SK-N-SH (cell line): ENCODE measurements around the gene STYXL1. TPM values are rescaled to one million over a fixed set of nuclear protein-coding genes. Genes with fewer than 3 reads are reported as not detected.
"Not testable (repeated sequence)": the region's sequence is repeated elsewhere in the genome, so short reads cannot be mapped to it uniquely, and the experiment has no call there.

ENCODE experiments used
- CTCF ChIA-PET: fragments of 300-600, 350-600 bp; formaldehyde crosslinking; extraction: SDS; loops from one replicate; lab custom pipeline; 2021; lab: Yijun Ruan, JAX
- POLR2A ChIA-PET: fragments of 350-600 bp; sonication (Branson Sonifier 250); formaldehyde crosslinking; extraction: SDS; loops from one replicate; lab custom pipeline; 2020; ENCODE audit warnings: antibody characterized with exemption, inconsistent platforms; lab: Yijun Ruan, JAX
- DNase-seq: peaks from one replicate; pipeline ENCODE4 v3.0.0; 2012
- H2AFZ ChIP-seq: fragments of 200-600 bp; sonication (generic); 2 replicates; pipeline ENCODE4 v1.8.1; 2016; ENCODE audit warnings: antibody characterized with exemption, mild to moderate bottlenecking, low read depth
- H3F3A ChIP-seq: fragments of 200-600 bp; sonication (generic); replicated peaks from 2 replicates; pipeline ENCODE3; 2016; ENCODE audit warnings: antibody characterized with exemption, mild to moderate bottlenecking; ENCODE audit not compliant: insufficient read depth
- H3K27ac ChIP-seq, 2 experiments: fragments of 200-500 bp in 1 of 2; fragments of 200-600 bp in 1 of 2; sonication (Bioruptor generic) in 1 of 2; sonication (generic), shearing (Covaris generic) in 1 of 2; 2 replicates each; pipeline versions ENCODE4 v1.5.1 to v1.6.1; 2014 to 2016; ENCODE audit warnings: low read depth in 2 of 2, inconsistent platforms in 1 of 2, low read length in 1 of 2, mild to moderate bottlenecking in 1 of 2, mixed read lengths in 1 of 2
- H3K27me3 ChIP-seq: fragments of 200-600 bp; sonication (generic), shearing (Covaris generic); 2 replicates; pipeline ENCODE4 v1.6.1; 2016; ENCODE audit warnings: mixed run types; ENCODE audit not compliant: insufficient read depth
- H3K36me3 ChIP-seq, 2 experiments: fragments of 200-500 bp in 1 of 2; fragments of 200-600 bp in 1 of 2; sonication (Bioruptor generic) in 1 of 2; sonication (generic) in 1 of 2; replicated peaks in 1 of 2; 2 replicates each; pipeline versions ENCODE3 to v1.5.1; 2014 to 2016; ENCODE audit warnings: low read length in 1 of 2, mild to moderate bottlenecking in 1 of 2; ENCODE audit not compliant: insufficient read depth in 2 of 2, control insufficient read depth in 1 of 2
- H3K4me1 ChIP-seq, 2 experiments: fragments of 200-500 bp in 1 of 2; fragments of 200-600 bp in 1 of 2; sonication (Bioruptor generic) in 1 of 2; sonication (generic), shearing (Covaris generic) in 1 of 2; 2 replicates each; pipeline versions ENCODE4 v1.5.1 to v1.6.1; 2014 to 2016; ENCODE audit warnings: low read depth in 1 of 2, low read length in 1 of 2, mixed run types in 1 of 2; ENCODE audit not compliant: insufficient read depth in 2 of 2, control insufficient read depth in 1 of 2
- H3K4me2 ChIP-seq: fragments of 200-600 bp; sonication (generic), shearing (Covaris generic); 2 replicates; pipeline ENCODE4 v1.6.1; 2017; ENCODE audit warnings: mixed run types
- H3K4me3 ChIP-seq, 2 experiments: fragments of 200-500 bp in 1 of 2; fragments of 200-600 bp in 1 of 2; sonication (Bioruptor generic) in 1 of 2; sonication (generic), shearing (Covaris generic) in 1 of 2; 2 replicates each; pipeline versions ENCODE4 v1.5.1 to v1.8.1; 2014 to 2016; ENCODE audit warnings: low read depth in 2 of 2, inconsistent platforms in 1 of 2, low read length in 1 of 2, mild to moderate bottlenecking in 1 of 2, mixed read lengths in 1 of 2, moderate library complexity in 1 of 2
- H3K79me2 ChIP-seq: fragments of 200-600 bp; sonication (generic); 2 replicates; pipeline ENCODE4 v1.8.1; 2017; ENCODE audit warnings: mild to moderate bottlenecking; ENCODE audit not compliant: insufficient read depth
- H3K9ac ChIP-seq: fragments of 200-600 bp; sonication (generic); 2 replicates; pipeline ENCODE4 v1.6.1; 2017; ENCODE audit warnings: mixed run types
- H3K9me2 ChIP-seq: fragments of 200-600 bp; sonication (generic); 2 replicates; pipeline ENCODE4 v1.6.1; 2017; ENCODE audit warnings: mixed run types
- H3K9me3 ChIP-seq: fragments of 200-600 bp; sonication (generic); 2 replicates; pipeline ENCODE4 v1.6.1; 2017; ENCODE audit warnings: mixed run types, mild to moderate bottlenecking, moderate library complexity
- H4K20me1 ChIP-seq: fragments of 200-600 bp; sonication (generic); 2 replicates; pipeline ENCODE4 v1.6.1; 2017; ENCODE audit warnings: mild to moderate bottlenecking, mixed run types; ENCODE audit not compliant: insufficient read depth
- CHD2 ChIP-seq: fragments of 150-350 bp; IDR thresholded peaks from 2 replicates; pipeline ENCODE4 v1.6.1; 2018; ENCODE audit warnings: low read length; ENCODE audit not compliant: partially characterized antibody
- CTCF ChIP-seq: fragments of 200-600 bp; sonication (generic); IDR thresholded peaks from 2 replicates; pipeline ENCODE4 v1.6.1; 2017; ENCODE audit warnings: antibody characterized with exemption, mild to moderate bottlenecking, moderate library complexity
- ELF1 ChIP-seq: IDR thresholded peaks from 2 replicates; pipeline ENCODE4 v1.4.0; 2012
- FOSL2 ChIP-seq: IDR thresholded peaks from 2 replicates; pipeline ENCODE4 v1.4.0; 2012; ENCODE audit warnings: low read depth, mild to moderate bottlenecking, moderate library complexity, borderline replicate concordance
- FOXJ3 ChIP-seq: sonication (generic); formaldehyde crosslinking; IDR thresholded peaks from 2 replicates; pipeline ENCODE4 v1.5.1; 2020; ENCODE audit warnings: mild to moderate bottlenecking, missing genetic modification reagents
- FOXM1 ChIP-seq: IDR thresholded peaks from 2 replicates; pipeline ENCODE4 v1.4.0; 2012; ENCODE audit warnings: low read depth, mild to moderate bottlenecking
- MXI1 ChIP-seq: IDR thresholded peaks from 2 replicates; pipeline ENCODE4 v1.6.1; 2012; ENCODE audit warnings: mild to moderate bottlenecking, low read depth, low read length, improper control_type of control experiment
- NRF1 ChIP-seq: IDR thresholded peaks from 2 replicates; pipeline ENCODE4 v1.6.1; 2012; ENCODE audit warnings: low read depth, mild to moderate bottlenecking, low read length
- RFX5 ChIP-seq: IDR thresholded peaks from 2 replicates; pipeline ENCODE4 v1.6.1; 2012; ENCODE audit warnings: mild to moderate bottlenecking, improper control_type of control experiment, low read length
- RXRA ChIP-seq: IDR thresholded peaks from 2 replicates; pipeline ENCODE4 v1.4.0; 2012; ENCODE audit warnings: low read depth, mild to moderate bottlenecking, borderline replicate concordance
- SIN3A ChIP-seq: IDR thresholded peaks from 2 replicates; pipeline ENCODE4 v1.6.1; 2012; ENCODE audit warnings: low read depth, mild to moderate bottlenecking, low read length, moderate library complexity, borderline replicate concordance
- SMC3 ChIP-seq: IDR thresholded peaks from 2 replicates; pipeline ENCODE4 v1.6.1; 2012; ENCODE audit warnings: low read depth, low read length, improper control_type of control experiment
- TAF1 ChIP-seq: IDR thresholded peaks from 2 replicates; pipeline ENCODE4 v1.6.1; 2012; ENCODE audit warnings: low read depth, mild to moderate bottlenecking, low read length, moderate library complexity, borderline replicate concordance
- TEAD4 ChIP-seq: IDR thresholded peaks from 2 replicates; pipeline ENCODE4 v1.4.0; 2012; ENCODE audit warnings: mild to moderate bottlenecking, borderline replicate concordance; ENCODE audit not compliant: insufficient read depth
- ZBTB33 ChIP-seq: IDR thresholded peaks from 2 replicates; pipeline ENCODE4 v1.4.0; 2012; ENCODE audit warnings: low read depth, borderline replicate concordance
- WGBS: methylation state at CpG from one replicate; pipeline ENCODE4 v1.1.6; 2017; ENCODE audit warnings: low lambda C conversion rate; 5-methylcytosine and 5-hydroxymethylcytosine counted together
- polyA plus RNA-seq, 3 experiments: library from polyadenylated mRNA; depleted of rRNA; stranded (reverse); fragments of >200 nt; gene quantifications; 2 replicates each; pipeline ENCODE4 v1.2.3, GENCODE V29; 2012
- TF ChIP-seq, protein P1 (sequence below): fragments of 150-350 bp; IDR thresholded peaks from 2 replicates; pipeline ENCODE4 v1.6.1; 2016; ENCODE audit warnings: mild to moderate bottlenecking, low read depth, low read length

Gene STYXL1
- polyA plus RNA-seq, 1 of the 3 experiments (the other 2 are of a cell fraction) = 86.6 TPM

DNA sequence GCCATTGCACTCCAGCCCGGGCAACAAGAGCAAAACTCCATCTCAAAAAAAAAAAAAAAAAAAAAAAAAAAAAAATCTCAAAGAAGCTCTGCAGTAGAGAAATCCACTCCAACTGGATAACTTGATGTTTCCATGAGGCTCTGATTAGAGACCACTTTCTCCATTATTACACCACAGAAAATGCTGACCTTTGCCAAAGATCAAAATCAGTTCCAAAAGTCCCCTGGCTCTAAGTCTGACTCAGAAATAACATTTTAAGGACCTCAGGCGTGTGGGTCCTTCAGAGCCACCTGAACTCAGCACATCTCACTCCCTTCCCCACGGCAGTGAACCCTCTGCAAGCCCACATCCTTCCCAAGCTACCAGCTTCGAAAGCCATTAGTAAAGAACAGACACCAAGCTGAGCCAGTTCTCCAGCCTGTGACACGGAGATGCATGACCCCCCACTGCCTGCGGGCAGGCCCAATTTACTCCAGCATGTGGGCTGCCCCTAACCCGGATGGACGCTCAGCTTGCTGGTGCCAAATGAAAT lies 39.6 kb downstream of the STYXL1 start:
- Histone ChIP-seq H3K4me1 (no peaks in the 10 kb centered on the region; a peak in 1 of 4 replicates), H3K27me3 (no peaks in the 10 kb centered on the region), H3K27ac (no peak overlapping the region), H3K36me3 (peaks cover 8 to 10% of the 10 kb centered on the region in 2 experiments), H3K9me2 (no peaks in the 10 kb centered on the region), H4K20me1 (no peaks in the 10 kb centered on the region), H3K9me3 (no peaks in the 10 kb centered on the region), H3K79me2 (0 out of 2 replicates have a peak, but pooled peaks cover 3% of the 10 kb centered on the region), H3F3A (no peaks in the 10 kb centered on the region), H3K4me2 (no peak overlapping the region), H2AFZ (no peak overlapping the region), H3K4me3 (no peak overlapping the region), H3K9ac (no peak overlapping the region)
- no peak for TF ChIP-seq FOXJ3
- no peak for TF ChIP-seq CHD2
- TF ChIP-seq, protein P1, sequence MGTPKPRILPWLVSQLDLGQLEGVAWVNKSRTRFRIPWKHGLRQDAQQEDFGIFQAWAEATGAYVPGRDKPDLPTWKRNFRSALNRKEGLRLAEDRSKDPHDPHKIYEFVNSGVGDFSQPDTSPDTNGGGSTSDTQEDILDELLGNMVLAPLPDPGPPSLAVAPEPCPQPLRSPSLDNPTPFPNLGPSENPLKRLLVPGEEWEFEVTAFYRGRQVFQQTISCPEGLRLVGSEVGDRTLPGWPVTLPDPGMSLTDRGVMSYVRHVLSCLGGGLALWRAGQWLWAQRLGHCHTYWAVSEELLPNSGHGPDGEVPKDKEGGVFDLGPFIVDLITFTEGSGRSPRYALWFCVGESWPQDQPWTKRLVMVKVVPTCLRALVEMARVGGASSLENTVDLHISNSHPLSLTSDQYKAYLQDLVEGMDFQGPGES = no peak
- no peak for TF ChIP-seq RXRA
- no peak for TF ChIP-seq TAF1
- no peak for TF ChIP-seq FOSL2
- POLR2A ChIA-PET = no interaction called here
- no peak for DNase-seq
- WGBS = 79% methylated on average over 8 of the region's 8 CpGs
- CTCF ChIA-PET = interaction anchor here (5.7 kb wide), 1 partner anchor 12 kb away, joined by 36 read pairs; no protein-coding TSS in a partner anchor

DNA sequence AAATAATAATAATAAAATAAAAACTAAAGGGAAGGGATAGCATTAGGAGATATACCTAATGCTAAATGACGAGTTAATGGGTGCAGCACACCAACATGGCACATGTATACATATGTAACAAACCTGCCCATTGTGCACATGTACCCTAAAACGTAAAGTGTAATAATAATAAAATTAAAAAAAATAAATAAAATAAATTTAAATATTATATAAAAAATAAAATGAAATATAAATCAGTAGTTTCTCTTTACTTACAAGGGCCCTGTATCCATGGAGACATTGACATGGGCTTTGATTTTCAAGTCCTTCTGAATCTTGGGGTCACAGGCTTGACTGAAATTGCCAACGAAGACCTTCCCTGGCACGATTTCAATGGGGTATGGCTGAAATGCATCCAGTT lies 42.8 kb downstream of the STYXL1 start:
- H3K9ac ChIP-seq, H2AFZ ChIP-seq, H4K20me1 ChIP-seq, H3F3A ChIP-seq, H3K4me2 ChIP-seq, H3K79me2 ChIP-seq, DNase-seq, H3K4me3 ChIP-seq, H3K9me3 ChIP-seq, H3K4me1 ChIP-seq, H3K27ac ChIP-seq, H3K27me3 ChIP-seq, POLR2A ChIA-PET, H3K9me2 ChIP-seq: not testable (repeated sequence)
- WGBS = 87% methylated on average over 4 of the region's 4 CpGs
- CTCF ChIA-PET = interaction anchor here (0.7 to 5.5 kb wide), 3 partner anchors 15 to 139 kb away, joined by 3 to 20 read pairs (median 12); partner anchors contain the start of genes MDH2 and STYXL1
- H3K36me3 ChIP-seq = peaks cover 8 to 24% of the 10 kb centered on the region in 2 experiments

DNA sequence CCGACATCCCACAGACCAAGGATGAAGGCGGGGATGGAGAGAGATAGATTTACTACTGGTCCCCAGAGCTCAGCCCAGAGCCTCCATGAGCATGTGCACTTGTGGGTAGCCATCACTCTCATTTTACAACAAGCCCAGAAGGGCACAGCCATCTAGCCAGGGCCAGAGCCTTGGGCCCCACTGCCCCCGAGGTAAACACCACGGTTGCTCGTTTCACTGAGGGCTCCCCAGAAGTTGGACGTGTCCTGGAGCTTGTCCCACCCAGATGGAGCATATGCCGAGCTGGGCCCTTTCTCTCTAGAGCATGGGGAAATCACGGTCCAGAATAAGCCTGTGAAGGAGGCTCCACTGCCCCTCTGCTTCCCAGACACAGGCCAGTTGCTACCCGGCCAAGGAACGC lies 44.4 kb downstream of the STYXL1 start:
- Histone ChIP-seq H3K4me2 (no peak overlapping the region), H3K9me2 (no peaks in the 10 kb centered on the region), H4K20me1 (no peaks in the 10 kb centered on the region), H3K27me3 (no peaks in the 10 kb centered on the region), H3K4me3 (no peak overlapping the region), H3K9me3 (no peaks in the 10 kb centered on the region), H3K4me1 (no peaks in the 10 kb centered on the region; a peak in 1 of 4 replicates), H3K27ac (no peak overlapping the region), H3F3A (no peaks in the 10 kb centered on the region), H2AFZ (no peak overlapping the region), H3K79me2 (0 out of 2 replicates have a peak, but pooled peaks cover 2% of the 10 kb centered on the region), H3K36me3 (peaks cover 11 to 24% of the 10 kb centered on the region in 2 experiments), H3K9ac (no peak overlapping the region)
- 99% methylated on average over 10 of the region's 10 CpGs for WGBS
- CTCF ChIA-PET = interaction anchor here (1.4 to 5.5 kb wide), 3 partner anchors 17 to 241 kb away, joined by 5 to 20 read pairs (median 10); no protein-coding TSS in a partner anchor
- DNase-seq = no peak
- POLR2A ChIA-PET = no interaction called here
- TF ChIP-seq SIN3A = no peak
- TF ChIP-seq FOXJ3 = no peak
- TF ChIP-seq ELF1 = no peak
- no peak for TF ChIP-seq TEAD4
- no peak for TF ChIP-seq MXI1
- no peak for TF ChIP-seq RFX5
- no peak for TF ChIP-seq NRF1
- no peak for TF ChIP-seq FOSL2
- TF ChIP-seq SMC3 = no peak
- TF ChIP-seq CTCF = no peak
- TF ChIP-seq CHD2 = no peak
- no peak for TF ChIP-seq RXRA
- TF ChIP-seq FOXM1 = no peak
- TF ChIP-seq TAF1 = no peak
- no peak for TF ChIP-seq ZBTB33
